HepG2 (cell line): ENCODE data around the gene HPCAL1. TPM values are rescaled to one million over a fixed set of nuclear protein-coding genes. Genes with fewer than 3 reads are reported as not detected.

ENCODE experiments used
- CCAR2 ChIP-seq: fragments of 200-400 bp; formaldehyde crosslinking; optimal IDR thresholded peaks from 2 replicates; pipeline ENCODE3; 2018; ENCODE audit warnings: low read depth, mild to moderate bottlenecking, low read length, moderate library complexity
- CENPX ChIP-seq: sonication (generic); formaldehyde crosslinking; IDR thresholded peaks from 2 replicates; pipeline ENCODE4 v1.9.0; 2021; ENCODE audit warnings: mild to moderate bottlenecking, missing genetic modification reagents, moderate library complexity
- CSRNP1 ChIP-seq: sonication (generic); formaldehyde crosslinking; IDR thresholded peaks from 2 replicates; pipeline ENCODE4 v1.8.1; 2023; ENCODE audit warnings: mild to moderate bottlenecking, missing genetic modification reagents
- HMGA1 ChIP-seq: sonication (generic); formaldehyde crosslinking; conservative IDR thresholded peaks from 2 replicates; pipeline ENCODE4 v1.4.0; 2020; ENCODE audit warnings: missing genetic modification reagents
- KDM6A ChIP-seq: IDR thresholded peaks from 2 replicates; pipeline ENCODE4 v1.6.1; 2016; ENCODE audit warnings: low read depth
- RFX5 ChIP-seq: IDR thresholded peaks from 2 replicates; pipeline ENCODE4 v1.6.1; 2011; ENCODE audit warnings: low read depth, low read length, improper control_type of control experiment
- SALL1 ChIP-seq: sonication (generic); formaldehyde crosslinking; IDR thresholded peaks from 2 replicates; pipeline ENCODE4 v1.8.0; 2022; ENCODE audit warnings: mild to moderate bottlenecking, missing genetic modification reagents
- SMAD3 ChIP-seq: sonication (generic); formaldehyde crosslinking; IDR thresholded peaks from 2 replicates; pipeline ENCODE4 v1.4.0; 2020; ENCODE audit warnings: missing genetic modification reagents
- ZFP91 ChIP-seq: sonication (generic); formaldehyde crosslinking; IDR thresholded peaks from 2 replicates; pipeline ENCODE4 v1.9.0; 2022; ENCODE audit warnings: missing genetic modification reagents, mild to moderate bottlenecking, borderline replicate concordance
- ZNF3 ChIP-seq: IDR thresholded peaks from 2 replicates; pipeline ENCODE4 v1.7.0; 2017; ENCODE audit warnings: inconsistent platforms
- ZNF331 ChIP-seq: sonication (generic); formaldehyde crosslinking; IDR thresholded peaks from 2 replicates; pipeline ENCODE4 v1.4.0; 2020; ENCODE audit warnings: missing genetic modification reagents
- ZNF343 ChIP-seq: sonication (generic); formaldehyde crosslinking; IDR thresholded peaks from 2 replicates; pipeline ENCODE4 v1.4.0; 2020; ENCODE audit warnings: mild to moderate bottlenecking, missing genetic modification reagents
- ZNF382 ChIP-seq: sonication (generic); formaldehyde crosslinking; IDR thresholded peaks from 2 replicates; pipeline ENCODE4 v1.5.0; 2020; ENCODE audit warnings: missing genetic modification reagents, mild to moderate bottlenecking, borderline replicate concordance
- ZNF501 ChIP-seq: sonication (generic); formaldehyde crosslinking; IDR thresholded peaks from 2 replicates; pipeline ENCODE4 v1.5.1; 2020; ENCODE audit warnings: mild to moderate bottlenecking, moderate library complexity, missing genetic modification reagents
- ZNF562 ChIP-seq: sonication (generic); formaldehyde crosslinking; IDR thresholded peaks from 2 replicates; pipeline ENCODE4 v1.8.0; 2022; ENCODE audit warnings: missing genetic modification reagents, borderline replicate concordance
- ZNF713 ChIP-seq: sonication (generic); formaldehyde crosslinking; IDR thresholded peaks from 2 replicates; pipeline ENCODE4 v1.4.0; 2020; ENCODE audit warnings: mild to moderate bottlenecking, missing genetic modification reagents
- ZNF841 ChIP-seq: sonication (generic); formaldehyde crosslinking; IDR thresholded peaks from 2 replicates; pipeline ENCODE4 v1.8.1; 2023; ENCODE audit warnings: missing genetic modification reagents, borderline replicate concordance
- polyA plus RNA-seq, 8 experiments: library from polyadenylated mRNA; depleted of rRNA in 3 of 8; stranded (reverse) in 7 of 8; unstranded in 1 of 8; fragments of >200 nt; fragmentation: Illumina TruSeq in 4 of 8; extraction: Trizol in 4 of 8; gene quantifications; 2 replicates each; pipeline versions ENCODE4 v1.2.1 to v1.2.3, GENCODE V29; 2011 to 2016; ENCODE audit warnings: low read depth in 4 of 8, missing spikeins in 1 of 8, mixed read lengths in 1 of 8; ENCODE audit not compliant: insufficient read depth in 1 of 8
- total RNA-seq, 5 experiments: library from RNA; depleted of rRNA; stranded (reverse); fragments of >200 nt; fragmentation: Illumina TruSeq; extraction: Trizol; gene quantifications; 2 replicates each; pipeline ENCODE4 v1.2.3, GENCODE V29; 2016; ENCODE audit warnings: low read depth in 1 of 5
- TF ChIP-seq, protein P1 (sequence below): sonication (generic); formaldehyde crosslinking; IDR thresholded peaks from 2 replicates; pipeline ENCODE4 v1.4.0; 2020; ENCODE audit warnings: low read depth, missing genetic modification reagents

Gene HPCAL1
- total and polyA plus RNA-seq, 2 of the 13 experiments (the other 11 are each of a cell fraction or from before 2014, with no cell fraction given): 29.5 to 29.9 TPM

GRCh38 chr2:10325278-10326145, 22.8 kb downstream of the HPCAL1 start (continued):
- no peak; the same call in 1 of the 2 replicates for TF ChIP-seq ZNF331 (CRISPR knock-in tag)
- TF ChIP-seq ZNF562: no peak
- TF ChIP-seq KDM6A (CRISPR knock-in tag): peak; percentile 44; the same call in 1 of the 2 replicates
- TF ChIP-seq ZNF382 (CRISPR knock-in tag): no peak
- TF ChIP-seq SMAD3 (CRISPR knock-in tag): no peak
- peak; percentile 43; the same call in 1 of the 2 replicates for TF ChIP-seq CSRNP1 (CRISPR knock-in tag)
- TF ChIP-seq CCAR2: no peak
- no peak for TF ChIP-seq HMGA1
- no peak for TF ChIP-seq CENPX (CRISPR knock-in tag)
- TF ChIP-seq ZNF841 (CRISPR knock-in tag): no peak
- TF ChIP-seq, protein P1, sequence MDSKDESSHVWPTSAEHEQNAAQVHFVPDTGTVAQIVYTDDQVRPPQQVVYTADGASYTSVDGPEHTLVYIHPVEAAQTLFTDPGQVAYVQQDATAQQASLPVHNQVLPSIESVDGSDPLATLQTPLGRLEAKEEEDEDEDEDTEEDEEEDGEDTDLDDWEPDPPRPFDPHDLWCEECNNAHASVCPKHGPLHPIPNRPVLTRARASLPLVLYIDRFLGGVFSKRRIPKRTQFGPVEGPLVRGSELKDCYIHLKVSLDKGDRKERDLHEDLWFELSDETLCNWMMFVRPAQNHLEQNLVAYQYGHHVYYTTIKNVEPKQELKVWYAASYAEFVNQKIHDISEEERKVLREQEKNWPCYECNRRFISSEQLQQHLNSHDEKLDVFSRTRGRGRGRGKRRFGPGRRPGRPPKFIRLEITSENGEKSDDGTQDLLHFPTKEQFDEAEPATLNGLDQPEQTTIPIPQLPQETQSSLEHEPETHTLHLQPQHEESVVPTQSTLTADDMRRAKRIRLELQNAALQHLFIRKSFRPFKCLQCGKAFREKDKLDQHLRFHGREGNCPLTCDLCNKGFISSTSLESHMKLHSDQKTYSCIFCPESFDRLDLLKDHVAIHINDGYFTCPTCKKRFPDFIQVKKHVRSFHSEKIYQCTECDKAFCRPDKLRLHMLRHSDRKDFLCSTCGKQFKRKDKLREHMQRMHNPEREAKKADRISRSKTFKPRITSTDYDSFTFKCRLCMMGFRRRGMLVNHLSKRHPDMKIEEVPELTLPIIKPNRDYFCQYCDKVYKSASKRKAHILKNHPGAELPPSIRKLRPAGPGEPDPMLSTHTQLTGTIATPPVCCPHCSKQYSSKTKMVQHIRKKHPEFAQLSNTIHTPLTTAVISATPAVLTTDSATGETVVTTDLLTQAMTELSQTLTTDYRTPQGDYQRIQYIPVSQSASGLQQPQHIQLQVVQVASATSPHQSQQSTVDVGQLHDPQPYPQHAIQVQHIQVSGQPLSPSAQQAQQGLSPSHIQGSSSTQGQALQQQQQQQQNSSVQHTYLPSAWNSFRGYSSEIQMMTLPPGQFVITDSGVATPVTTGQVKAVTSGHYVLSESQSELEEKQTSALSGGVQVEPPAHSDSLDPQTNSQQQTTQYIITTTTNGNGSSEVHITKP: no peak
- TF ChIP-seq RFX5: no peak
- no peak for TF ChIP-seq ZNF3
- no peak for TF ChIP-seq ZNF713 (CRISPR knock-in tag)
- TF ChIP-seq ZNF501 (CRISPR knock-in tag): peak; percentile 70; the same call in 1 of the 2 replicates
- no peak; the same call in 1 of the 2 replicates for TF ChIP-seq ZFP91 (CRISPR knock-in tag)
- 0 out of 2 replicates have a peak, but pooled peaks have one; percentile 51 for TF ChIP-seq ZNF343
- peak; percentile 64 for TF ChIP-seq SALL1
